ENCODE data around the gene SLC1A3.
A peak's percentile ranks its signal among the peaks of the same experiment; 100 is the strongest.

The SLC1A3 gene

GRCh38 chr5:36651761-36652685 is 45.6 kb downstream of the SLC1A3 start:
- TF ChIP-seq ZFX (IDR thresholded peaks at IDR 0.05) (no peak), CTCF (conservative IDR thresholded peaks at IDR 0.05) (no peak)

DNA sequence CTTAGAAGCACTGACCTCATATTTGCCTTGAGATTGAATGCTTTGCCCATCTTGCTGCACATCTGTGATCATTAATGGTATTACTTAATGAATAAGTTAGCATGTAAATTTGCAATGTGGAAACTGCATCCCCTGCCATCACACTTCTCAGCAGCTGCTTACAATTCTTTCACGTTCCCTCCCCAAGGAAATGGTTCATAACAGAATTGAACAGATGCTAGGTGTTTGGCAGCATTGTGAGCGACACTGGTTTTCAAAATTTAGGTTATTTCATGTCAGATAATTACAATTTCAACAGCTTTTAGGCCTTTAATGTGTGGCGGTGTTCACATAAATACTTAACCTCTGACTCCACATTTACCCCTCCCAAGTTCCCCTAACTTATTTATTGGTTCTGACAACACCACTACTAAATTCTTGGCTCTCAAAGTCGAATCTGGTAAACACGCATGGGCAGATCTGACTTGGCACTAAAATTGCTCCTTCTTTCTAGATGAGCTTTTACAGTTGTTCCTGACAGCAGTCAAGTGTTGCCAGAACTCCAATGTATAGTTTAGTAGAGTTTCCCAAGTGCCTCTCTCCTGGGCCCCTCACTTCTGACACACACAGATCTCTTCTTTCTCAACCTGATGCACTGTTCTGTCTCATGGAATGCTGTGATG is 46.8 kb downstream of the SLC1A3 start:
- TF ChIP-seq CTCF (conservative IDR thresholded peaks at IDR 0.05) (no peak), ZFX (IDR thresholded peaks at IDR 0.05) (no peak)
- no peak overlapping the region for H3K27ac ChIP-seq

More at GRCh38 chr5:36651761-36652685, 45.6 kb downstream of the SLC1A3 start:
- no peak overlapping the region for H3K27ac ChIP-seq

DNA sequence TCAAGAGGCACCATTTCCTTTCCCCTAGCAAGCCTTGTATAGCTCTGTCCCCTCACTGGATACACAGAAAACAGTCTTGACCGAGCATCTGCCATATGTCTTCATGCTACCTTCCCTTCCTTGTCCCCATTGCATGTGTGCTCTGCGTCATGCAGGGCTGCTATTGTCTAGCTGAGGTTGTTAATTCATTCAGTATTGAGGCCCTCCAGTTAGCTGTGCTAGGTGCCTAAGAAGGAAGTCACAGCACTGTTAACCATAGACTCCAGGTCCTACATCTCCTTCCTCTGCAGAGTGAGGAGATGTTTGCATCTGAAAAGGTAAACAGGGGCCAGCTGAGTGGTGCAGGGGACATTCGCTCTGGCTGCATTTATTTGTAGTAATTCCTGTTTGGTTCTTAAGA is 48.2 kb downstream of the SLC1A3 start:
- H3K27ac ChIP-seq: no peak overlapping the region
- no peak for TF ChIP-seq ZFX (IDR thresholded peaks at IDR 0.05)
- TF ChIP-seq CTCF (conservative IDR thresholded peaks at IDR 0.05): no peak

DNA sequence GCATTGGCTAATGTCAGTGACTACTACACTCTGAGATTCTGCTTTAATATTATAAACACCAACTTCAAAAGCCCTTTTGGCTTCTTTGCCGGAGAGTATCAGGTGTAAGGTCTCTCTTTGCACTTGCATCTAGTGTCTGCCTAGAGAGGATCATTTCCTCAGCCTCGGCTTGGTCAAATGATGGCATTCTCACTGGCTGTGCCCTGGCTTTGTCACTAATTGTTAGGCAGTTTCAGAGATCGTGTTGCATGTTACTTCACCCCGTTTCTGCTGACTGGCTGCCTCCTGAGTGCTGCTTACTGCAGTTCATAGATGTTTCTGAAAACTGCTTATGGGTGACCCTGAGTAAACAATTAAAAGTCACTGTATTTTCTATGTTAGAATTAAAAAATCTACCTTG is 48.8 kb downstream of the SLC1A3 start:
- no peak overlapping the region for H3K27ac ChIP-seq
- TF ChIP-seq CTCF (conservative IDR thresholded peaks at IDR 0.05): no peak
- TF ChIP-seq ZFX (IDR thresholded peaks at IDR 0.05): no peak

GRCh38 chr5:36656556-36656955 is 50.1 kb downstream of the SLC1A3 start:
- no peak for TF ChIP-seq ZFX (IDR thresholded peaks at IDR 0.05)
- TF ChIP-seq CTCF (conservative IDR thresholded peaks at IDR 0.05): no peak
- no peak overlapping the region for H3K27ac ChIP-seq

GRCh38 chr5:36657563-36657995 is 51.2 kb downstream of the SLC1A3 start:
- TF ChIP-seq ZFX (IDR thresholded peaks at IDR 0.05) (no peak), CTCF (conservative IDR thresholded peaks at IDR 0.05) (no peak)
- peak overlapping the region; percentile 6; the same call in 1 of the 2 replicates for H3K27ac ChIP-seq

All from C4-2B (cell line).